H1 (cell line): ENCODE data around the gene TSPAN15. TPM values are rescaled to one million over a fixed set of nuclear protein-coding genes. Genes with fewer than 3 reads are reported as not detected.

Experiments used
- CTCF ChIA-PET: fragments of 300-600 bp; sonication (Branson Sonifier 250); formaldehyde crosslinking; loops from one replicate; lab custom pipeline; 2021; ENCODE audit not compliant: partially characterized antibody; lab: Charles Lee
- POLR2A ChIA-PET: fragments of 300-600 bp; sonication (Branson Sonifier 250); formaldehyde crosslinking; loops from one replicate; lab custom pipeline; 2021; ENCODE audit warnings: inconsistent platforms; ENCODE audit not compliant: partially characterized antibody; lab: Charles Lee
- DNase-seq, 2 experiments: peaks; one replicate each; pipeline versions ENCODE4 v3.0.0 to v3.0.0-alpha.2; 2010 to 2022; ENCODE audit warnings: low spot score in 2 of 2, low read depth in 1 of 2, mixed read lengths in 1 of 2
- FAIRE-seq: peaks from 2 replicates; lab custom pipeline; 2011; peaks lifted over from hg19 to GRCh38; lab: Jason Lieb, UNC
- H2AFZ ChIP-seq: 2 replicates; pipeline ENCODE4 v1.8.1; 2012; ENCODE audit warnings: low read length, inconsistent platforms
- H2AK5ac ChIP-seq: 2 replicates; pipeline ENCODE4 v1.6.1; 2013; ENCODE audit warnings: low read depth, low read length
- H2BK120ac ChIP-seq: replicated peaks from 2 replicates; pipeline ENCODE3; 2013; ENCODE audit warnings: low read depth, low read length, inconsistent platforms
- H2BK12ac ChIP-seq: 2 replicates; pipeline ENCODE4 v1.6.1; 2013; ENCODE audit warnings: low read depth, low read length
- H2BK15ac ChIP-seq: 2 replicates; pipeline ENCODE4 v1.6.1; 2013; ENCODE audit warnings: low read length
- H2BK20ac ChIP-seq: 2 replicates; pipeline ENCODE4 v1.6.1; 2013; ENCODE audit warnings: low read length
- H2BK5ac ChIP-seq: 2 replicates; pipeline ENCODE4 v1.6.1; 2013; ENCODE audit warnings: low read depth, low read length
- H3K14ac ChIP-seq: 2 replicates; pipeline ENCODE4 v1.6.1; 2013; ENCODE audit warnings: inconsistent platforms; ENCODE audit not compliant: insufficient read length
- H3K18ac ChIP-seq: 2 replicates; pipeline ENCODE4 v1.6.1; 2013; ENCODE audit warnings: low read length; ENCODE audit errors: extremely low read depth
- H3K23ac ChIP-seq: 2 replicates; pipeline ENCODE4 v1.6.1; 2013; ENCODE audit warnings: inconsistent platforms; ENCODE audit not compliant: insufficient read length
- H3K23me2 ChIP-seq: 2 replicates; pipeline ENCODE4 v1.6.1; 2013; ENCODE audit warnings: low read depth, low read length
- H3K27ac ChIP-seq: 2 replicates; pipeline ENCODE4 v1.6.1; 2011; ENCODE audit warnings: low read depth, low read length, inconsistent platforms
- H3K27me3 ChIP-seq, 4 experiments: replicated peaks in 1 of 4; 1 replicate in 1 of 4; 2 replicates in 3 of 4; pipeline versions ENCODE4 v1.6.1 to v1.8.1; 2011 to 2013; ENCODE audit warnings: low read length in 3 of 4, mild to moderate bottlenecking in 3 of 4, inconsistent platforms in 2 of 4, mixed read lengths in 2 of 4, moderate library complexity in 1 of 4; ENCODE audit not compliant: control insufficient read depth in 3 of 4, insufficient read depth in 3 of 4; ENCODE audit errors: extremely low read depth in 1 of 4
- H3K36me3 ChIP-seq, 4 experiments: 2 replicates each; pipeline versions ENCODE4 v1.6.1 to v1.8.1; 2011 to 2013; ENCODE audit warnings: mild to moderate bottlenecking in 4 of 4, low read length in 3 of 4, moderate library complexity in 2 of 4, control low read depth in 1 of 4, inconsistent platforms in 1 of 4; ENCODE audit not compliant: insufficient read depth in 4 of 4, control insufficient read depth in 2 of 4
- H3K4ac ChIP-seq: replicated peaks from 2 replicates; pipeline ENCODE3; 2013; ENCODE audit warnings: low read length, low read depth, mixed read lengths, inconsistent platforms; ENCODE audit not compliant: insufficient read length
- H3K4me1 ChIP-seq, 4 experiments: replicated peaks in 1 of 4; 1 replicate in 1 of 4; 2 replicates in 3 of 4; pipeline versions ENCODE4 v1.6.1 to v1.8.1; 2011 to 2013; ENCODE audit warnings: low read length in 3 of 4, inconsistent platforms in 2 of 4, mixed read lengths in 1 of 4; ENCODE audit not compliant: insufficient read depth in 4 of 4, control insufficient read depth in 3 of 4
- H3K4me2 ChIP-seq, 2 experiments: 2 replicates each; pipeline versions ENCODE4 v1.6.1 to v1.8.1; 2011 to 2013; ENCODE audit warnings: low read depth in 2 of 2, low read length in 2 of 2, control low read depth in 1 of 2, inconsistent platforms in 1 of 2, mild to moderate bottlenecking in 1 of 2; ENCODE audit not compliant: insufficient read depth in 1 of 2
- H3K4me3 ChIP-seq, 4 experiments: fragments of 200-600, 300-600 bp in 1 of 4; sonication (generic), shearing (Covaris generic), sonication (Bioruptor Twin) in 1 of 4; 2 replicates each; pipeline versions ENCODE4 v1.5.1 to v1.8.1; 2011 to 2016; ENCODE audit warnings: low read length in 4 of 4, low read depth in 3 of 4, control low read depth in 2 of 4, inconsistent platforms in 2 of 4, mild to moderate bottlenecking in 2 of 4, mixed read lengths in 1 of 4, moderate library complexity in 1 of 4; ENCODE audit not compliant: insufficient read depth in 2 of 4; ENCODE audit errors: extremely low read depth in 1 of 4
- H3K56ac ChIP-seq: replicated peaks from 2 replicates; pipeline ENCODE3; 2013; ENCODE audit warnings: low read depth, mild to moderate bottlenecking, mixed read lengths, low read length, inconsistent platforms; ENCODE audit not compliant: insufficient read length
- H3K79me1 ChIP-seq: 2 replicates; pipeline ENCODE4 v1.6.1; 2013; ENCODE audit warnings: low read depth, low read length, control low read depth
- H3K79me2 ChIP-seq, 2 experiments: 2 replicates each; pipeline versions ENCODE4 v1.6.1 to v1.8.1; 2012 to 2013; ENCODE audit warnings: low read length in 2 of 2, mild to moderate bottlenecking in 2 of 2, inconsistent platforms in 1 of 2; ENCODE audit not compliant: insufficient read depth in 2 of 2, control insufficient read depth in 1 of 2
- H3K9ac ChIP-seq, 4 experiments: replicated peaks in 1 of 4; 1 replicate in 1 of 4; 2 replicates in 3 of 4; pipeline versions ENCODE4 v1.6.1 to v1.8.1; 2011 to 2013; ENCODE audit warnings: low read depth in 3 of 4, low read length in 3 of 4, control low read depth in 2 of 4, mild to moderate bottlenecking in 2 of 4, moderate library complexity in 2 of 4, inconsistent platforms in 1 of 4; ENCODE audit errors: extremely low read depth in 1 of 4
- H3K9me3 ChIP-seq, 2 experiments: 2 replicates each; pipeline versions ENCODE4 v1.6.1 to v1.8.1; 2012 to 2013; ENCODE audit warnings: mild to moderate bottlenecking in 2 of 2, moderate library complexity in 2 of 2, control low read depth in 1 of 2, inconsistent platforms in 1 of 2, low read depth in 1 of 2, low read length in 1 of 2, mixed read lengths in 1 of 2; ENCODE audit not compliant: insufficient read depth in 2 of 2
- H4K20me1 ChIP-seq, 2 experiments: replicated peaks in 1 of 2; 2 replicates each; pipeline versions ENCODE3 to v1.8.1; 2011 to 2013; ENCODE audit warnings: inconsistent platforms in 2 of 2, low read length in 2 of 2, mild to moderate bottlenecking in 1 of 2; ENCODE audit not compliant: insufficient read depth in 2 of 2, control insufficient read depth in 1 of 2
- H4K5ac ChIP-seq: 2 replicates; pipeline ENCODE4 v1.6.1; 2013; ENCODE audit warnings: low read length, low read depth, mixed read lengths, inconsistent platforms; ENCODE audit not compliant: insufficient read length
- H4K8ac ChIP-seq: 2 replicates; pipeline ENCODE4 v1.8.0; 2013; ENCODE audit warnings: mild to moderate bottlenecking, moderate library complexity, low read length, inconsistent platforms; ENCODE audit not compliant: insufficient read depth; ENCODE audit errors: extremely low read depth
- H4K91ac ChIP-seq: replicated peaks from 2 replicates; pipeline ENCODE3; 2013; ENCODE audit warnings: low read length, mixed read lengths, inconsistent platforms; ENCODE audit not compliant: insufficient read length
- CHD2 ChIP-seq: IDR thresholded peaks from 2 replicates; pipeline ENCODE4 v1.6.1; 2012; ENCODE audit warnings: low read length, improper control_type of control experiment
- FOSL1 ChIP-seq: IDR thresholded peaks from 2 replicates; pipeline ENCODE4 v1.6.1; 2011; ENCODE audit warnings: mild to moderate bottlenecking, low read depth, low read length, moderate library complexity; ENCODE audit not compliant: insufficient read depth
- GABPA ChIP-seq: IDR thresholded peaks from 2 replicates; pipeline ENCODE4 v1.6.1; 2011; ENCODE audit warnings: mild to moderate bottlenecking, low read length, moderate library complexity, borderline replicate concordance; ENCODE audit not compliant: insufficient read depth
- KDM5A ChIP-seq: fragments of 200-600 bp; IDR thresholded peaks from 2 replicates; pipeline ENCODE4 v1.7.1; 2012; ENCODE audit warnings: mild to moderate bottlenecking, low read length, inconsistent platforms, mixed read lengths
- SIN3A ChIP-seq, 2 experiments: IDR thresholded peaks in 1 of 2; conservative IDR thresholded peaks in 1 of 2; 2 replicates each; pipeline ENCODE4 v1.6.1; 2011 to 2012; ENCODE audit warnings: low read length in 2 of 2, improper control_type of control experiment in 1 of 2, low read depth in 1 of 2, mild to moderate bottlenecking in 1 of 2
- SIRT6 ChIP-seq: IDR thresholded peaks from one replicate; pipeline ENCODE4 v1.7.1; 2012; ENCODE audit warnings: low read length, inconsistent platforms
- WGBS, 2 experiments: shearing (Covaris generic) in 1 of 2; methylation state at CpG; one replicate each; pipeline versions ENCODE4 v1.1.6 to v1.1.7; 2013 to 2015; ENCODE audit warnings: low lambda C conversion rate in 2 of 2, mixed read lengths in 2 of 2, inconsistent platforms in 1 of 2, low coverage in 1 of 2, missing lambda C conversion rate in 1 of 2; ENCODE audit not compliant: insufficient replicate concordance in 2 of 2, insufficient coverage in 1 of 2, insufficient read length in 1 of 2; ENCODE audit errors: extremely low coverage in 1 of 2, missing lambda C conversion rate in 1 of 2; 5-methylcytosine and 5-hydroxymethylcytosine counted together
- polyA plus RNA-seq, 7 experiments: library from polyadenylated mRNA; depleted of rRNA in 3 of 7; stranded (reverse) in 5 of 7; unstranded in 2 of 7; fragments of >200 nt in 5 of 7; fragments of 200-250 nt in 2 of 7; gene quantifications; 1 replicate in 5 of 7; 2 replicates in 1 of 7; 4 replicates in 1 of 7; pipeline versions ENCODE4 v1.2.1 to v1.2.3, GENCODE V29; 2011 to 2013; ENCODE audit warnings: missing spikeins in 2 of 7, mixed read lengths in 2 of 7
- total RNA-seq: library from RNA; stranded (reverse); fragmentation: NEBNext Ultra II Directional; extraction: Animal tissue kit (Norgen Biotek cat#: 25700); gene quantifications from 2 replicates; pipeline ENCODE4 v1.2.1, GENCODE V29; 2021

Gene TSPAN15
- total and polyA plus RNA-seq, 2 of the 8 experiments (the other 6 are each of a cell fraction or from before 2014, with no cell fraction given): 9.7 to 20.0 TPM

GRCh38 chr10:69434169-69434568 lies 17.1 kb upstream of the TSPAN15 start:
- H3K23me2 ChIP-seq: no peaks in the 10 kb centered on the region
- H2BK12ac ChIP-seq: no peak overlapping the region
- H2BK20ac ChIP-seq: no peak overlapping the region
- H2AFZ ChIP-seq: no peak overlapping the region
- H3K23ac ChIP-seq: no peak overlapping the region
- H3K56ac ChIP-seq: no peak overlapping the region
- H2AK5ac ChIP-seq: no peak overlapping the region
- no peak overlapping the region for H3K27ac ChIP-seq
- H3K4me2 ChIP-seq: no peak overlapping the region
- no peak overlapping the region for H2BK120ac ChIP-seq
- H4K5ac ChIP-seq: no peak overlapping the region
- H3K14ac ChIP-seq: no peak overlapping the region
- H3K9me3 ChIP-seq: no peaks in the 10 kb centered on the region
- H3K27me3 ChIP-seq: no peaks in the 10 kb centered on the region
- no peaks in the 10 kb centered on the region for H3K4me1 ChIP-seq
- ChIA-PET POLR2A (no interaction called here), CTCF (interaction anchor here (0.7 to 16.6 kb wide), 4 partner anchors 16 to 201 kb away, joined by 3 to 150 read pairs (median 3); partner anchors contain the start of gene TSPAN15)
- FAIRE-seq (no peak), DNase-seq (no peak)
- H3K79me2 ChIP-seq: no peaks in the 10 kb centered on the region
- H3K18ac ChIP-seq: no peak overlapping the region
- no peak overlapping the region for H3K4ac ChIP-seq
- no peaks in the 10 kb centered on the region for H4K20me1 ChIP-seq
- no peak overlapping the region for H3K4me3 ChIP-seq
- WGBS, 2 experiments: 86% methylated on average over 2 of the region's 2 CpGs; no CpG with 5 or more reads in 1 of the 2 experiments
- H2BK5ac ChIP-seq: no peak overlapping the region
- no peak overlapping the region for H3K9ac ChIP-seq
- no peak overlapping the region for H2BK15ac ChIP-seq
- H4K8ac ChIP-seq: no peak overlapping the region
- H4K91ac ChIP-seq: no peak overlapping the region
- H3K36me3 ChIP-seq: no peaks in the 10 kb centered on the region
- no peaks in the 10 kb centered on the region for H3K79me1 ChIP-seq
- TF ChIP-seq SIN3A (conservative IDR thresholded peaks at IDR 0.05 in 1 of 2, IDR thresholded peaks at IDR 0.05 in 1 of 2; ENCODE audit: low read depth in 1 of 2, low read length in 2 of 2) (no peak), GABPA (no peak), CHD2 (no peak), FOSL1 (no peak), KDM5A (no peak), SIRT6 (no peak)
